Neural cell (in vitro differentiated cells): Measurements from ENCODE around the gene MYCN. TPM values are rescaled to one million over a fixed set of nuclear protein-coding genes. Genes with fewer than 3 reads are reported as not detected.

Source experiments
- H2AFZ ChIP-seq: fragments of 200-600, 300-800 bp; sonication (generic), shearing (Covaris generic); 2 replicates; pipeline ENCODE4 v1.6.0; 2014; ENCODE audit warnings: low read depth, mild to moderate bottlenecking, antibody characterized with exemption, low read length, moderate library complexity
- H3F3A ChIP-seq: fragments of 200-600 bp; shearing (Covaris generic); 2 replicates; pipeline ENCODE4 v1.6.1; 2016; ENCODE audit warnings: mild to moderate bottlenecking, moderate library complexity, mixed read lengths, antibody characterized with exemption, low read length; ENCODE audit not compliant: insufficient read depth, poor library complexity, severe bottlenecking
- H3K27ac ChIP-seq: fragments of 200-600, 300-800 bp; sonication (generic), shearing (Covaris generic); 2 replicates; pipeline ENCODE4 v1.5.1; 2014; ENCODE audit warnings: mild to moderate bottlenecking, low read length, moderate library complexity
- H3K27me3 ChIP-seq: fragments of 300-800, 200-600 bp; sonication (generic), shearing (Covaris generic); 2 replicates; pipeline ENCODE4 v1.6.0; 2014; ENCODE audit warnings: mild to moderate bottlenecking, low read depth, low read length, moderate library complexity; ENCODE audit not compliant: insufficient read depth
- H3K36me3 ChIP-seq: fragments of 300-800, 200-600 bp; sonication (generic), shearing (Covaris generic); 2 replicates; pipeline ENCODE4 v1.5.1; 2014; ENCODE audit warnings: mild to moderate bottlenecking, antibody characterized with exemption, low read length, moderate library complexity; ENCODE audit not compliant: insufficient read depth
- H3K4me2 ChIP-seq: fragments of 300-800, 200-600 bp; sonication (generic), shearing (Covaris generic); 2 replicates; pipeline ENCODE4 v1.6.0; 2014; ENCODE audit warnings: mild to moderate bottlenecking, low read length
- H3K4me3 ChIP-seq: fragments of 300-800, 200-600 bp; sonication (generic), shearing (Covaris generic); 2 replicates; pipeline ENCODE4 v1.5.1; 2014; ENCODE audit warnings: mild to moderate bottlenecking, low read length, moderate library complexity
- H3K79me2 ChIP-seq: fragments of 200-600 bp; shearing (Covaris generic); replicated peaks from 2 replicates; pipeline ENCODE4 v1.6.0; 2014; ENCODE audit warnings: mild to moderate bottlenecking, low read length, moderate library complexity; ENCODE audit not compliant: insufficient read depth
- H3K9ac ChIP-seq: fragments of 300-800, 200-600 bp; sonication (generic), shearing (Covaris generic); 2 replicates; pipeline ENCODE4 v1.6.1; 2016; ENCODE audit warnings: mild to moderate bottlenecking, low read length, mixed read lengths
- H3K9me2 ChIP-seq: fragments of 200-600 bp; shearing (Covaris generic); 2 replicates; pipeline ENCODE4 v1.6.1; 2016; ENCODE audit warnings: mild to moderate bottlenecking, low read length, mixed read lengths; ENCODE audit not compliant: insufficient read depth
- H3K9me3 ChIP-seq: fragments of 200-600, 300-800 bp; sonication (generic), shearing (Covaris generic); 2 replicates; pipeline ENCODE4 v1.6.1; 2016; ENCODE audit warnings: mild to moderate bottlenecking, mixed run types, low read length, moderate library complexity, mixed read lengths
- H4K20me1 ChIP-seq: fragments of 200-600 bp; shearing (Covaris generic); 2 replicates; pipeline ENCODE4 v1.6.1; 2016; ENCODE audit warnings: mild to moderate bottlenecking, mixed run types; ENCODE audit not compliant: insufficient read depth
- EP300 ChIP-seq: fragments of 450-650 bp; conservative IDR thresholded peaks from 2 replicates; pipeline ENCODE4 v1.6.1; 2014; ENCODE audit warnings: antibody characterized with exemption, mild to moderate bottlenecking, moderate library complexity; ENCODE audit not compliant: poor library complexity, severe bottlenecking
- EZH2 ChIP-seq: fragments of 200-600, 300-800 bp; shearing (Covaris generic), sonication (generic); IDR thresholded peaks from 2 replicates; pipeline ENCODE4 v1.6.1; 2014; ENCODE audit warnings: antibody characterized with exemption, low read length, borderline replicate concordance, mild to moderate bottlenecking; ENCODE audit not compliant: insufficient read depth, poor library complexity, severe bottlenecking
- MXI1 ChIP-seq: fragments of 450-650 bp; conservative IDR thresholded peaks from 2 replicates; pipeline ENCODE4 v1.6.1; 2014; ENCODE audit warnings: antibody characterized with exemption, mild to moderate bottlenecking; ENCODE audit not compliant: poor library complexity, severe bottlenecking
- POLR2AphosphoS5 ChIP-seq: IDR thresholded peaks from 2 replicates; pipeline ENCODE4 v1.6.1; 2012
- RAD21 ChIP-seq: fragments of 450-650 bp; conservative IDR thresholded peaks from 2 replicates; pipeline ENCODE4 v1.6.1; 2014; ENCODE audit warnings: antibody characterized with exemption, mild to moderate bottlenecking, moderate library complexity
- SMC3 ChIP-seq: fragments of 450-650 bp; conservative IDR thresholded peaks from 2 replicates; pipeline ENCODE4 v1.6.1; 2014; ENCODE audit warnings: antibody characterized with exemption, mild to moderate bottlenecking, moderate library complexity; ENCODE audit not compliant: poor library complexity
- TAF1 ChIP-seq: IDR thresholded peaks from 2 replicates; pipeline ENCODE4 v1.6.1; 2012; ENCODE audit warnings: low read depth
- polyA plus RNA-seq: library from polyadenylated mRNA; depleted of rRNA; stranded (reverse); fragments of >200 nt; gene quantifications from 2 replicates; pipeline ENCODE4 v1.2.3, GENCODE V29; 2014
- TF ChIP-seq, protein P1 (sequence below): IDR thresholded peaks from 2 replicates; pipeline ENCODE4 v1.6.1; 2012; ENCODE audit warnings: borderline replicate concordance
- TF ChIP-seq, protein P2 (sequence below): fragments of 450-650 bp; IDR thresholded peaks from 2 replicates; pipeline ENCODE4 v1.5.1; 2014; ENCODE audit warnings: antibody characterized with exemption, mild to moderate bottlenecking, moderate library complexity; ENCODE audit not compliant: poor library complexity, severe bottlenecking

The MYCN gene
- polyA plus RNA-seq, 1 donor from 2014 or later = 25.1 TPM

DNA sequence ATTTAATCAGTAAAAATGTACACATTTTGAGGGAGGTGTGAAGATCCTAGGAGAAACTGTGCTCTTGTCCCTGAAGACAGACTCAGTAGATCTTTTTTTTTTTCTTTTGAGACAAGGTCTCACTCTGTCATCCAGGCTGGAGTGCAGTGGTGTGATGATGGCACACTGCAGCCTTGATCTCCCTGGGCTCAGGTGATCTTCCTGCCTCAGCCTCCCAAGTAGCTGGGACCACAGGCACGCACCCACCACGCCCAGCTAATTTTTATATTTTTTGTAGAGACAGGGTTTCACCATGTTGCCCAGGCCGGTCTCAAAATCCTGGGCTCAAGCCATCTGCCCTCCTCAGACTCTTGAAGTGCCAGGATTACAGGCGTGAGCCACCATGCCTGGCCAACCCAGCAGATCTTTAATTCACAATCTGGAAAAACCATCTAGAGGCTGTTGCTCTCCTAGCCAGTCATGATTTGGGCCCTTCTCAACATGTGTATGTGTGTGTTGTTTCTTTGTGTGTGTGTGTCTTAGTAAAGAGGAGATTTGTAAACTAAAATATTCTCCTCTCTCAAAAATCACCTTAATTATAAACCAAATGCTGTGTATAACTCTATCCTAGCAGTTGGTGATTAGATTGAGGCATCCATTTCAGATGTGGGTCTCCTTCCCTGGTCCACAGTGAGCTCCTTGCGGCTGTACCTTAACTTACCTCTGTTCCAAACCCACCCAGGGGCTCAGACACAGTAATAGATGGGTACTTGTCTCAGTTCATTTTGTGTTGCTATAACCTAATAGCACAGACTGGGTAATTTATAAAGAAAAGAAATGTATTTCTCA is 3.9 kb upstream of the MYCN start:
- no peaks in the 10 kb centered on the region for H3K9me3 ChIP-seq
- no peaks in the 10 kb centered on the region for H4K20me1 ChIP-seq
- H3K9ac ChIP-seq = no peak overlapping the region
- peaks cover 15% of the 10 kb centered on the region for H3K79me2 ChIP-seq
- H3K27me3 ChIP-seq = no peaks in the 10 kb centered on the region
- H3K36me3 ChIP-seq = no peaks in the 10 kb centered on the region
- no peaks in the 10 kb centered on the region for H3F3A ChIP-seq
- no peak overlapping the region for H3K27ac ChIP-seq
- H3K9me2 ChIP-seq = no peaks in the 10 kb centered on the region
- no peak overlapping the region for H3K4me2 ChIP-seq
- no peak overlapping the region for H2AFZ ChIP-seq
- TF ChIP-seq, protein P1, sequence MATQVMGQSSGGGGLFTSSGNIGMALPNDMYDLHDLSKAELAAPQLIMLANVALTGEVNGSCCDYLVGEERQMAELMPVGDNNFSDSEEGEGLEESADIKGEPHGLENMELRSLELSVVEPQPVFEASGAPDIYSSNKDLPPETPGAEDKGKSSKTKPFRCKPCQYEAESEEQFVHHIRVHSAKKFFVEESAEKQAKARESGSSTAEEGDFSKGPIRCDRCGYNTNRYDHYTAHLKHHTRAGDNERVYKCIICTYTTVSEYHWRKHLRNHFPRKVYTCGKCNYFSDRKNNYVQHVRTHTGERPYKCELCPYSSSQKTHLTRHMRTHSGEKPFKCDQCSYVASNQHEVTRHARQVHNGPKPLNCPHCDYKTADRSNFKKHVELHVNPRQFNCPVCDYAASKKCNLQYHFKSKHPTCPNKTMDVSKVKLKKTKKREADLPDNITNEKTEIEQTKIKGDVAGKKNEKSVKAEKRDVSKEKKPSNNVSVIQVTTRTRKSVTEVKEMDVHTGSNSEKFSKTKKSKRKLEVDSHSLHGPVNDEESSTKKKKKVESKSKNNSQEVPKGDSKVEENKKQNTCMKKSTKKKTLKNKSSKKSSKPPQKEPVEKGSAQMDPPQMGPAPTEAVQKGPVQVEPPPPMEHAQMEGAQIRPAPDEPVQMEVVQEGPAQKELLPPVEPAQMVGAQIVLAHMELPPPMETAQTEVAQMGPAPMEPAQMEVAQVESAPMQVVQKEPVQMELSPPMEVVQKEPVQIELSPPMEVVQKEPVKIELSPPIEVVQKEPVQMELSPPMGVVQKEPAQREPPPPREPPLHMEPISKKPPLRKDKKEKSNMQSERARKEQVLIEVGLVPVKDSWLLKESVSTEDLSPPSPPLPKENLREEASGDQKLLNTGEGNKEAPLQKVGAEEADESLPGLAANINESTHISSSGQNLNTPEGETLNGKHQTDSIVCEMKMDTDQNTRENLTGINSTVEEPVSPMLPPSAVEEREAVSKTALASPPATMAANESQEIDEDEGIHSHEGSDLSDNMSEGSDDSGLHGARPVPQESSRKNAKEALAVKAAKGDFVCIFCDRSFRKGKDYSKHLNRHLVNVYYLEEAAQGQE = no peak
- TF ChIP-seq TAF1 (no peak), RAD21 (no peak), SMC3 (no peak), EZH2 (no peak), POLR2AphosphoS5 (no peak), MXI1 (no peak), EP300 (no peak)
- TF ChIP-seq, protein P2, sequence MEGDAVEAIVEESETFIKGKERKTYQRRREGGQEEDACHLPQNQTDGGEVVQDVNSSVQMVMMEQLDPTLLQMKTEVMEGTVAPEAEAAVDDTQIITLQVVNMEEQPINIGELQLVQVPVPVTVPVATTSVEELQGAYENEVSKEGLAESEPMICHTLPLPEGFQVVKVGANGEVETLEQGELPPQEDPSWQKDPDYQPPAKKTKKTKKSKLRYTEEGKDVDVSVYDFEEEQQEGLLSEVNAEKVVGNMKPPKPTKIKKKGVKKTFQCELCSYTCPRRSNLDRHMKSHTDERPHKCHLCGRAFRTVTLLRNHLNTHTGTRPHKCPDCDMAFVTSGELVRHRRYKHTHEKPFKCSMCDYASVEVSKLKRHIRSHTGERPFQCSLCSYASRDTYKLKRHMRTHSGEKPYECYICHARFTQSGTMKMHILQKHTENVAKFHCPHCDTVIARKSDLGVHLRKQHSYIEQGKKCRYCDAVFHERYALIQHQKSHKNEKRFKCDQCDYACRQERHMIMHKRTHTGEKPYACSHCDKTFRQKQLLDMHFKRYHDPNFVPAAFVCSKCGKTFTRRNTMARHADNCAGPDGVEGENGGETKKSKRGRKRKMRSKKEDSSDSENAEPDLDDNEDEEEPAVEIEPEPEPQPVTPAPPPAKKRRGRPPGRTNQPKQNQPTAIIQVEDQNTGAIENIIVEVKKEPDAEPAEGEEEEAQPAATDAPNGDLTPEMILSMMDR = no peak
- H3K4me3 ChIP-seq = no peak overlapping the region

DNA sequence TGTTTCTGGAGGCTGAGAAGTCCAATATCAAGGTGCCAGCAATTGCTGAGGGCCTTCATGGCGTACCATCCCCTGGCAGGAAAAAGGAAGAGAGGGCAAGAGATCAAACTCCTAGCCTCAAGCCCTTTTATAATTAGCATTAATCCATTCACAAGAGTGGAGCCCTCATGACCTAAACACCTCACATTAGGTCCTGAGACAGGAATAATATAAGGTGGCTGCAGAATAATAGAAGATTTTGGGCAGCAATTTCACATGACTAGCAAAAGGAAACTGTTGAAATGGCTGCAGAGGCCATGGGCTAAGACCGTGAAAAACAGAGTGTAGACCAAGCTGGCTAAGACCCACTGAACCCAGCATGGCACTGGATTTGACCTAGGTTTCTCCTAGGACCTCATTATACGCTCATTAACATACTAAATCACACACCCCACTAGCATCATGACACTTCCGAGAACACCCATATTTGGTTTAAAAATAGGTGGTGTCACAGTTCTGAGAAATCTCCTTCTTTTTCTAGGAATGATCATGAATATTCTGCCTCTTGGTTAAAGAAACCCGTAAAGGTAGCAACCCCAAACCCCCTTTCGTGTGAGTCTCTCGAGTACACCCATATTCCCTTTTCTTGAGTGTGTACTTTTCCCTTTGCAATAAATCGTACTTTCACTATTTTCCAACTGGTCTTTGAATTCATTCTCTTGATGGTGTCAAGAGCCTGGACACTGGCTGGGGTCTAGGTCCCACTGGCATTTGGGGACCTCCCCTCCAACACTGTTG is 3.1 kb upstream of the MYCN start:
- no peak overlapping the region for H3K27ac ChIP-seq
- no peaks in the 10 kb centered on the region for H4K20me1 ChIP-seq
- H2AFZ ChIP-seq = no peak overlapping the region
- H3K4me3 ChIP-seq = no peak overlapping the region
- H3K9ac ChIP-seq = no peak overlapping the region
- H3K9me2 ChIP-seq = no peaks in the 10 kb centered on the region
- H3K4me2 ChIP-seq = no peak overlapping the region
- H3K27me3 ChIP-seq = no peaks in the 10 kb centered on the region
- no peaks in the 10 kb centered on the region for H3K9me3 ChIP-seq
- H3F3A ChIP-seq = no peaks in the 10 kb centered on the region
- H3K36me3 ChIP-seq = no peaks in the 10 kb centered on the region
- TF ChIP-seq MXI1 = no peak
- TF ChIP-seq EP300 = no peak
- TF ChIP-seq SMC3 = no peak
- no peak for TF ChIP-seq EZH2
- no peak for TF ChIP-seq POLR2AphosphoS5
- TF ChIP-seq RAD21 = no peak
- TF ChIP-seq, protein P1 = no peak
- no peak for TF ChIP-seq TAF1
- TF ChIP-seq, protein P2 = no peak
- H3K79me2 ChIP-seq = peaks cover 21% of the 10 kb centered on the region
